HL-60/S4 (cell line): ENCODE data around the gene SMARCA1.

Experiments
- in situ Hi-C: fragments of 300-500 bp; cut with MboI; formaldehyde crosslinking; loops from 2 replicates; pipeline ENCODE4 v1.14.3; 2022; ENCODE audit warnings: low sequenced_read_pairs

Gene SMARCA1

DNA sequence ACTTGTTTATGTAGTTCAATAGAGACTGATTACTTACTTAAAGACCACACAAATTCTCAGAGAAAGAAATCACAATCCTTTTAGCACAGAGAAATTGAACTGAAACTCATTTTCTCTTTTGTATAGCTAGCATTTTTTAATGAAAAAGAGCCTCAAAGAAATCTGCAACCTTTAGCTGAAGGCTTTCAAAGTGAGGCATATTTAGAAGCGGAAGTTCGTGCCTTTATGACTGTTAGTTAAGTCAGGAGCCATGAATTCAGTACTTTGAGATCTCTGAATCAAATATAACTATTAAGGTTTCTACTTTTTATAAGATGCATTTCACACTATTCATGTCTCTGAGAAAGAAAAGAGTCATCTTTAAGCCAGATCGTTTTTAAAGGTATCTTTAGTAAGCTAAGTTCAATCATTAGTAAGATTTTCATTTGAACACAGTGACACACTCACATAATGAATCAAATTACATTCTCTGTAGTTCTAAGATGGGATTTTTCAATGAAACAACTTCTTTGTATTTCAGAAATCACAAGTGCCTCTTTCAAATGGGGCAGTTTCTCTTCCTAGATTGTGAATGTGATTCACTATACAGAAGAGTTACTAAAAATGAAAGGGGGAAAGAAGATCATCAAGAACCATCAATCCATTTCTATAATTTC, 61.4 kb downstream of the SMARCA1 start:
- in situ Hi-C loops = no loop called here

DNA sequence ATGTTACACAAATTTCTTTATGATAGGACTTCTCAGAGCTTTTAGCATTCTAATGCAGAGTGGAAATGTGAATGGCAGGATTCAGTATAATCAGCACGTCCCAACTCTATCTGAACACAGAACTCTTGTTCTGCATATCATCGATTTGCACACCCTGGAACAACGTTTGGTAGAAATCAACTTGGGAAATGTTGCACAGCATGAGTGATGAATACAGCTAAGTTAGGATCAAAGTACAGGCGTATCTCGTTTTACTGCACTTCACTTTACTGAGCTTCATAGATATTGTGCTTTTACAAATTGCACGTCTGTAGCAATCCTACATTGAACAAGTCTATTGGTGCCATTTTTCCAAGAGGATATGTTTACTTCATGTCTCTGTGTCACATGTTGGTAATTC, 70.8 kb downstream of the SMARCA1 start:
- in situ Hi-C loops = no loop called here

DNA sequence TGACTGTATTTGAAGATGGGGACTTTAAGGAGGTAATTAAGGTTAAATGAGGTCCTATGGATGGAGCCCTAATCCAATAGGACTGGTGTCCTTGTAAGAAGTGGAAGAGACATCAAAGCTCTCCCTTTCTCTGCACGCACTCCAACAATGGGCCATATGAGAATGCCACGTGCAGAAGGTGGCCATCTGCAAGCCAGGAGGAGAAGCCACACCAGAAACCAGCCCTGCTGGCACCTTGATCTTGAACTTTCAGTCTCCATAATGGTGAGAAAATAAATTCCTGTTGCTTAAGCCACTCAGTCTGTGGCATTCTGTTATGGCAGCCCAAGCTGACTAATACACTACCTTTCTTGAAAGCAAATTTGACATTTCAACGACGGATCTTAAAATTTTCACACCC, 73.2 kb downstream of the SMARCA1 start:
- in situ Hi-C loops = no loop called here

DNA sequence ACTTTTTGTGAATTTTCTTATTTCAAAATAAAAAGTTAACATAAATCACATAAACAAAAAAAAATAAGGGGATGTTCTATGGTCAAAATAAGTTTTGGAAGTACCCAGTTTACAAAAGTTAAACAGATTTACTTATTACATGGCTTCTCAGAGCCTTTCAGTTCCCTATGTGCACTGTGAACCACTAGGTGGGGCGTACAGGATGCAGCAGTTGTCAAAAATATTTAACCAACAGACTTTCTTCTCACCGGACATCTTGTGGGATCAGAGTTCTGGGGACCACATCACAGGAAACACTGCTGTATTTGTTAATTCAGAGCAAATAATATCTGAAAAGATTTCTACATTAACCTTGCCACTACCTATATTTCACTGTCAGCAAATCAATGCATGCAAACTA, 74.1 kb downstream of the SMARCA1 start:
- in situ Hi-C loops = no loop called here

DNA sequence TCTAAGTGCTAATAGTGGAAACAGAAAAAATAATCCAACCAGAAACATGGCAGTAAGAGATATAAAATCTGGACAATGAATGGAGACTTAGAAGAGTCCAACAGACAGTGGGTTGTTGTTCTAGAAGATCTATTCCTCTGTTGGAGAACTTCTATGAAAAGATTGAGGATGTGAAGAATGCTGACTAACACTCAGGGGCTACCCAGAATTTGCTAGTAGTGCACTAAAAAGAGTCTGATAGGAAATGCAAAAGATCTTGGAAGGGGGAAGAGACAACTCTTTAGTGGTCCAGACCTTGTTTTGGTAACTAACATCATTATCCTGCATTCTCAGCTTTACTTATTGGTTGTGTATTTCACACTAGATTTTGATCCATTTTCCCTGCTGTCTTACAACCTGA, 77.9 kb downstream of the SMARCA1 start:
- in situ Hi-C loops = no loop called here

DNA sequence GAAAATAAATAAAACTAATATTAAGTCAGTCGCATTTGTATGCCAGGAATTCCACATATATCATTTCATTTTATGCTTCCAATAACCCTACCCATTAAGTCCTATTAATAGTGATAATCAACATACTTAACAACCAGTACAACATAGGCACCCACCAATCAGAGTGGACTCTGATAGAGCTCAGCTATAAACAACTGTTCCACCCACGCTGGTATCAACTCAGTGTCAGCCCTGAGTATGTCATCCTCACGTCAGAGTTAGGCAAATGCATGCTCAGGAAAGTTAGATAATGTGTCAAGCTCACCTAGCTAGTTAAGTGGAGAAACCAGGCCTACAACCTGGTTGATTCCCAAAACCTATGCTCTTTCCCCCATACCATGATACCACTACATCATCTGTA, 89.3 kb downstream of the SMARCA1 start:
- in situ Hi-C loops = no loop called here

DNA sequence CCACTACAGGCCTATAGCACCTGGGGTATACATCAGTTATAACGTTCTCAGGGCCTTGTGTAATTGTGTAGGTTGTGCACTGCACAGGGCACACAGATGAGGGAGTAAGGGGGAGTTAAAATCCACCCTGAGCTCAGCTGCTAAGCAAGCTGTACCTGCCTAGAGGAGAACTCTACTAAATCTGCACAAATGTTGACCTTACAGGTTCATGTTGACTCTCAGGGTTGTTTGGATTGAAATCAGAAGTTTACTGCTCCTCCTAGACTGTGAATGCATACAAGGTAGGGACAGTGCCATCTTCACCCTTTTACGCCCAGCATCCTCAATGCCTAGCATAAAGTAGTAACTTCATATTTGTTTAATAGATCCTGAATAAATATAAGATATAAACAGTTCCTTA, 89.8 kb downstream of the SMARCA1 start:
- in situ Hi-C loops = no loop called here

DNA sequence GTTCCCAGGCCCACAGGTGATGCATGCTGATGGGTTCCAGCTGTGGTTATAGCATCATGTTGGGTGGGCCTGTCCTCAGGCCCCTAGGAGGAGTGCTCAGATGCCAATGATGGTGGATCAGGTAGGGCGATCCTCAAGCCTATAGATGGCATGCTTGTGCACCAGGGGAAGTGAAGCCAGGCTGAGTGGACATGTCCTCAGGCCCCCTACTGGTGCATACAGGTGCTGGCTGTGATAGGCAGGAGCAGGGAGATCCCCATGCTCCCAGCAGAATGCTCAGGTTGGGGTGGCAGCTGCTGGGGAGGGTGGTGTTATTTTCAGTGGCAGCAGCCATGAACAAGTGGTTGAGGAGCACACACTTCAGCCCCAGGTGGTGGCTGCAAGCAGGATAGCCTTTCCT, 96.0 kb downstream of the SMARCA1 start:
- in situ Hi-C loops = no loop called here

DNA sequence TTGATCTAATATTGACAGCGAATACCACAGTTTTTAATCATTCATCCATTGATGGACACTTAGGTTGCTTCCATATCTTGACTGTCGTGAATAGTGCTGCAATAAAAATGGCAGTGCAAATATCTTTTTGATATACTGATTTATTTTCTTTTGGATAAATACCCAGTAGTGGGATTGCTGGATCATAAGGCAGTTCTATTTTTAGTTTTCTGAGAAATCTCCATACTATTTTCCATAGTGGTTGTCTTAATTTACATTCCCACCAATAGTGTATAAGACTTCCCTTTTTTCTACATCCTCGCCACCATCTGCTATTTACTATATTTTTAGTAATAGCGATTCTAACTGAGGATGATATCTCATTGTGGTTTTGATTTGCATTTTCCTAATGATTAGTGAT, 100.1 kb downstream of the SMARCA1 start:
- in situ Hi-C loops = no loop called here

DNA sequence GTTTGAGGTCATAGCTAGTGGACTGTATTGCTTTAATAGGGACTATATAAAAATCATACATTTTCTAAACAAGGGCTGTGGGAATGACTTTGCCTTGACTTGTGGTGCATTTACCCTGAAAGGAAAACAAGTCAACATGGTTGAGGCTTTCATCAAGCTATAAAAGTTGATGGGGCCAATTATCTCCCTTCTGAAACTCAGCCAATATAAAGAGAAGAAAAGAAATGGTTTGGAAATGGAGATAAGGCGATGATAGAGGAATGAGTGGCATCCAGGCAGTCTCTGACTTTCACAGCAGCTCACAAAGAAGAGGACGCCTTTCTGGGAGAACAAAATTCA, 118.7 kb downstream of the SMARCA1 start:
- in situ Hi-C loops = no loop called here

DNA sequence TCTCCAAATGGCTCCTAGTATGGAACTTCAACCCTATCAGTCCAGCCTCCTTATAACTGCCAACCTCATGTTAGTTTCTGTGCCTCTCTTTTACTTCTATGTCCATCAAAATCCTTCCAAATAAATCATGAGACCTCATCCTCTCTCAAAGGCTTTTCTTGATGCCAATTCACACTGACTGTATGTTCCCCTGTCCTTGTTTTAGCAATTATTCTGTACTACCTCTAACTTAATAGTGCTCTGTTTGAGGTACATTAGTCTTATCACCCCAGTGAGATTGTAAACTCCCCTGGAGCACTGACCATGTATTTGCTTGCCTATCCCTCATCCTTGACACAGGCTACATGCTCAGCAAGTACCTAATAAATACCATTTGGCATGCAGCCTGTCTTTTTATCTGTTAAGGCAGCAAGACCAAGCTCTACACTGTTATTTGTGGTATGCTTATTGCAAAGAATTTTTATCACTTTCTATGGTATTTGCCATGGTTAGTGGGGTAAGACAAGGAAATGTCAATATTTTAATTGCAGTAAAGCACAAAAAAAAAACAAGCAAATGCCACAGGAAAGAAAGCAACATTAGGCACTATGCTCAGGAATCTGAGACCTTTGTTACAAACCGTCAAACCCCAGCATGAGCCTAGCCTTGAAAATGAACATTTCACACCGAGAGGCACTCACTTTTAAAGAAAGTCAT, 119.2 kb downstream of the SMARCA1 start:
- in situ Hi-C loops = no loop called here
